NCI-H187 (cell line): ENCODE measurements around the gene DET1.

Experiments
- DNase-seq, 2 experiments: peaks; one replicate each; lab custom pipeline; 2025; lab: John Stamatoyannopoulos, UW

The DET1 gene

DNA sequence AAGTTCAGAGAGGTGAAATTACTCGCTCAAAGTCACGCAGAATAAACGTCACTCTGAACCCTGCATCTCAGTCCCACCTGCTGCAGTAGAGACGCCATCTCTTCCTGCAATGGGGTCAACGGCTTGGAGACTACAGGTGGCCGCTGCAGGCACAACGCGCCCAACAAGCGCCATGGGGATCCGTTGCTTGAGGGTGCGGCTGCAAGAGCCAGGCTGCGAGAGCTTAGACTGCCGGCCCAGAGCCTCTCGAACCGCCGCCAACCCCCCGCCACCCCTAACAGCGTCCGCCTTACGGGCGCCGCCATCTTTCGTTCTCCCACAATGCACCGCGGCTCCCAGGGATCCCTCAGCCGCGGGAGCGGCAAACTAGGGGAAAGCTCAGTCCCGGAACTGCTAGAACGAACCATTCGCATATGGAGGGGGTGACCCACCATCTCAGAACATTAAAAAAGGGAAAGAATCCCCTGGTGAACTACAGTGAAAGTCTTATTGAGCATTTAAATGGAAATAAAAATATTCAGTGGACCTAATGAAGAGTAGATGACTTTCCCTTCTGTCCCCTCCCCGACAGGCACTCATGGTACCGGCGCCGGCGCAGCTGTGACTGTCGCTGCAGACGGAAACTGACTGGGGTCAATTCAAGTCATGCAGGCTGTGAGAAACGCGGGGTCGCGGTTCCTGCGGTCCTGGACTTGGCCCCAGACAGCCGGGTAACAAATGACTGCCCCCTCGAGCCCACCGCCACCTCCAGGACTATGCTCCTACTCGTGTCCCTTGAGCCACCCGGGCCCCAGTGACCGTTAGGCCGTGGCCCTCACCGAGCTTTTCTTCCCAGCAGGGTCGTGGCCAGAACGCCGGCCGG lies 79.2 kb downstream of the DET1 start, which contains the start of the genes MRPL46 and MRPS11:
TSS of gene MRPL46 (minus strand) at position 316 of the 862 bp plus-strand sequence. CDS start at position 305, 11 bp downstream.
TSS of gene MRPS11 (plus strand) at position 636 of the 862 bp plus-strand sequence. CDS start at position 646, 10 bp downstream.
- peak; percentile 78 to 86 for DNase-seq

DNA sequence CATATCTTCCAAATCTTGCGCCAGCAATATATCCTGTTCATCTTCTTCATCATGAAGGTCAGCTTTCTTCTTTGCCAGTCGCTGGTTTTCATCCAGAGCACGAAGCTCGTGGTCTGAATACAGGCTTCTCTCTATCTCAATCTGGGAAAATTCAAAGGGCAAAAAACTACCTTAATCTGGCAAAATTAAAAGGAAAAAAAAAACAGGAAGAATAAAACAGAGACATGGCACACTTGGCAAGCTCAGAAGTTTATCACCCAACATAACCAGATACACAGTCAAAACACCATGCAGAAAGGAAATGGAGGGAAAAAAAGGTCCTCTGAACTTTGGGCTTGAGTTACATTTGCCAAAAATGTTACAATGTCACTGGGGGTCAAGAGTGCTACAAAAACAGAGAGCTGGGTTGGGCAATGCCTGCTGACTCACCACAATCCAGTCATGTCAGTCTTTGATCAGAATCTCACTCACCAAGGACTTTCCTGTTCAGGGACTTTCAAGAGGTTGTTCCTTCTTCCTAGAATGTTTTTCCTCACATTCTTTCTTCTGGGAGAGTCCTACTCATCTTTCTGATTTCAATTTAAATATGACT lies 80.8 kb downstream of the DET1 start:
- DNase-seq = no peak

DNA sequence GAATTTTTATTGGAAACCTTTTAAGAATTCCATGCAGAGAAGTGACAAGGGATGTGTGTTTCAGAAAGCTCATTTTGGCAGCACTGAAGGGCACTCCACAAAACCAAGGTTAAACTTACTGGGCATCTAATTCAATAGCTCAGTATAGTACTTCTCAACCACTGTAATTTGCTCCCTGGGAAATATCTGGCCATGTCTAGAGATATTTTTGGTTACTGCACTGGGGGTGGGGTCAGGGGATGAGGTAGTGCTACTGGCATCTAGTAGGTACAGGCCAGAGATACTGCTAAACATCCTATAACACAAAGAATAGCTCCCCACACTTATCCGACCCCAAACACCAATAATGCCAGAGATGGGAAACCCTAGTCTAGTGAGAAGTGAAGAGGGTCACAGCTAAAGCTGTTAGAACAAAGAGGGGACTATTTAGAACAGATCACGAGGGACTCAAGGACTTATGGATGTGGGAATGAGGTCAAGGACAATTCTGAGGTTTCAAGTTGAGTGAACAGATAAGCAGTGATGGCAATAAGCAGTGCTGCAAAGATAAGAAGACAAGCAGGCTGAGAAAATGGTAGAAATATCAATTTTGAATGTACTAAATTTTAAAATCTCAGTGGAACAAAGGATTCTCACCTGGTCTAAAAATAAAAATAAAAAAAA lies 82.5 kb downstream of the DET1 start:
- DNase-seq = no peak
